ENCODE data around the gene SESN2. TPM values are rescaled to one million over a fixed set of nuclear protein-coding genes. Genes with fewer than 3 reads are reported as not detected.

The SESN2 gene
- total RNA-seq, 2 experiments from 2014 or later, result 8.8 to 9.6 TPM

- H3K36me3 Mint-ChIP-seq (ENCODE audit: low read depth), result no peaks in the 10 kb centered on the region
- ChIA-PET CTCF (no interaction called here), POLR2A (interaction anchor here (0.6 kb wide), 1 partner anchor 362 kb away, joined by 3 read pairs; no protein-coding TSS in a partner anchor)
- TF ChIP-seq CTCF (IDR thresholded peaks at IDR 0.05), result no peak
- Histone ChIP-seq H3K36me3 (ENCODE audit: insufficient read depth, low read length) (no peaks in the 10 kb centered on the region), H3K27ac (ENCODE audit: low read depth in 1 of 2, low read length in 2 of 2) (no peak overlapping the region), H3K4me1 (ENCODE audit: insufficient read depth, low read length) (no peaks in the 10 kb centered on the region), H3K27me3 (ENCODE audit: control insufficient read depth in 1 of 2, insufficient read depth in 2 of 2, low read length in 2 of 2) (no peaks in the 10 kb centered on the region), H3K9me3 (ENCODE audit: control insufficient read depth in 1 of 2, insufficient read depth in 1 of 2, low read length in 2 of 2) (no peaks in the 10 kb centered on the region), H3K4me3 (ENCODE audit: low read length) (no peak overlapping the region)
- H3K27ac Mint-ChIP-seq, result no peak overlapping the region
- DNase-seq (no peak), ATAC-seq (ENCODE audit: poor library complexity) (no peak)
- H3K4me1 Mint-ChIP-seq (ENCODE audit: low read depth), result no peaks in the 10 kb centered on the region
- H3K27me3 Mint-ChIP-seq, result no peaks in the 10 kb centered on the region
- H3K9me3 Mint-ChIP-seq, result no peaks in the 10 kb centered on the region
- H3K4me3 Mint-ChIP-seq, result no peak overlapping the region
- intact Hi-C loops (cut with DNase I, micrococcal nuclease), result loop anchor here in 1 of 2 experiments (10.0 kb wide), 1 partner anchor 181 kb away; no protein-coding TSS in a partner anchor
These were observed 36.6 kb downstream of the SESN2 start for GRCh38 chr1:28295936-28296335.

GRCh38 chr1:28296401-28297261 is 37.3 kb downstream of the SESN2 start:
- POLR2A ChIA-PET, result no interaction called here
- no peaks in the 10 kb centered on the region for H3K36me3 Mint-ChIP-seq (ENCODE audit: low read depth)

GRCh38 chr1:28297826-28298225 is 38.5 kb downstream of the SESN2 start:
- no peak overlapping the region for H3K27ac ChIP-seq (ENCODE audit: low read depth in 1 of 2, low read length in 2 of 2)
- Mint-ChIP-seq H3K36me3 (ENCODE audit: low read depth) (no peaks in the 10 kb centered on the region), H3K27me3 (no peaks in the 10 kb centered on the region), H3K9me3 (no peaks in the 10 kb centered on the region), H3K4me1 (ENCODE audit: low read depth) (no peaks in the 10 kb centered on the region), H3K4me3 (no peak overlapping the region), H3K27ac (no peak overlapping the region)
- no peaks in the 10 kb centered on the region for H3K9me3 ChIP-seq (ENCODE audit: control insufficient read depth in 1 of 2, insufficient read depth in 1 of 2, low read length in 2 of 2)
- intact Hi-C loops (cut with DNase I, micrococcal nuclease), result loop anchor here in 1 of 2 experiments (10.0 kb wide), 1 partner anchor 183 kb away; no protein-coding TSS in a partner anchor
- TF ChIP-seq CTCF (IDR thresholded peaks at IDR 0.05), result no peak
- ChIA-PET POLR2A (no interaction called here), CTCF (no interaction called here)
- H3K4me3 ChIP-seq (ENCODE audit: low read length), result no peak overlapping the region
- H3K36me3 ChIP-seq (ENCODE audit: insufficient read depth, low read length), result no peaks in the 10 kb centered on the region
- no peaks in the 10 kb centered on the region for H3K4me1 ChIP-seq (ENCODE audit: insufficient read depth, low read length)
- ATAC-seq (ENCODE audit: poor library complexity) (no peak), DNase-seq (no peak)
- H3K27me3 ChIP-seq (ENCODE audit: control insufficient read depth in 1 of 2, insufficient read depth in 2 of 2, low read length in 2 of 2), result no peaks in the 10 kb centered on the region

More at GRCh38 chr1:28296401-28297261, 37.3 kb downstream of the SESN2 start:
- Histone ChIP-seq H3K27me3 (ENCODE audit: control insufficient read depth in 1 of 2, insufficient read depth in 2 of 2, low read length in 2 of 2) (no peaks in the 10 kb centered on the region), H3K4me3 (ENCODE audit: low read length) (no peak overlapping the region), H3K27ac (ENCODE audit: low read depth in 1 of 2, low read length in 2 of 2) (no peak overlapping the region), H3K36me3 (ENCODE audit: insufficient read depth, low read length) (no peaks in the 10 kb centered on the region), H3K9me3 (ENCODE audit: control insufficient read depth in 1 of 2, insufficient read depth in 1 of 2, low read length in 2 of 2) (no peaks in the 10 kb centered on the region), H3K4me1 (ENCODE audit: insufficient read depth, low read length) (no peaks in the 10 kb centered on the region)
- no peak for DNase-seq
- TF ChIP-seq CTCF (IDR thresholded peaks at IDR 0.05), result no peak
- H3K27me3 Mint-ChIP-seq, result no peaks in the 10 kb centered on the region
- no peak for ATAC-seq (ENCODE audit: poor library complexity)
- no peak overlapping the region for H3K4me3 Mint-ChIP-seq
- intact Hi-C loops (cut with DNase I, micrococcal nuclease), result loop anchor here in 1 of 2 experiments (10.0 kb wide), 1 partner anchor 182 kb away; no protein-coding TSS in a partner anchor
- no peak overlapping the region for H3K27ac Mint-ChIP-seq
- no peaks in the 10 kb centered on the region for H3K9me3 Mint-ChIP-seq
- CTCF ChIA-PET, result no interaction called here
- no peaks in the 10 kb centered on the region for H3K4me1 Mint-ChIP-seq (ENCODE audit: low read depth)

Data from CD4-positive, alpha-beta T cell (primary cell).